Gastroesophageal sphincter (tissue), 4 donors: ENCODE results near the gene SLC4A1AP. TPM values are rescaled to one million over a fixed set of nuclear protein-coding genes. Genes with fewer than 3 reads are reported as not detected.

Source experiments
- ATAC-seq: fragments of 150-250 bp; one replicate; pipeline ENCODE4 v1.9.1; 2016; ENCODE audit warnings: mild to moderate bottlenecking, moderate library complexity
- H3K27ac ChIP-seq, 4 donors: fragments of 200-600 bp; sonication (generic) in 3 of 4; 1 replicate in 3 of 4; 2 replicates in 1 of 4; pipeline ENCODE4 v1.5.1; 2016 to 2019
- H3K27me3 ChIP-seq: fragments of 200-600 bp; sonication (generic); one replicate; pipeline ENCODE4 v1.5.1; 2019
- H3K36me3 ChIP-seq, 2 donors: fragments of 200-600 bp; sonication (generic); one replicate each; pipeline ENCODE4 v1.5.1; 2019; ENCODE audit warnings: control low read depth in 1 of 2
- H3K4me1 ChIP-seq, 3 donors: fragments of 200-600 bp; sonication (generic); 1 replicate in 2 of 3; 2 replicates in 1 of 3; pipeline ENCODE4 v1.5.1; 2016 to 2019; ENCODE audit warnings: control low read depth in 2 of 3
- H3K4me3 ChIP-seq, 2 donors: fragments of 200-600 bp; sonication (generic); one replicate each; pipeline ENCODE4 v1.5.1; 2019; ENCODE audit warnings: mild to moderate bottlenecking in 1 of 2, moderate library complexity in 1 of 2
- H3K9me3 ChIP-seq, 3 donors: fragments of 200-600 bp; sonication (generic); one replicate each; pipeline ENCODE4 v1.5.1; 2017 to 2019; ENCODE audit warnings: control low read depth in 2 of 3
- EP300 ChIP-seq: sonication (generic); formaldehyde crosslinking; IDR thresholded peaks from one replicate; pipeline ENCODE4 v1.6.1; 2017; ENCODE audit warnings: antibody characterized with exemption, mild to moderate bottlenecking
- POLR2A ChIP-seq, 2 donors: fragments of 450-650 bp; IDR thresholded peaks; one replicate each; pipeline ENCODE4 v1.6.1; 2017; ENCODE audit warnings: antibody characterized with exemption in 2 of 2, mild to moderate bottlenecking in 2 of 2, moderate library complexity in 1 of 2
- POLR2AphosphoS5 ChIP-seq: sonication (generic); formaldehyde crosslinking; IDR thresholded peaks from one replicate; pipeline ENCODE4 v1.6.1; 2017; ENCODE audit warnings: antibody characterized with exemption
- WGBS, 2 donors: methylation state at CpG; one replicate each; pipeline ENCODE4 v1.1.5; 2018; ENCODE audit warnings: low coverage in 1 of 2; 5-methylcytosine and 5-hydroxymethylcytosine counted together
- total RNA-seq, 4 donors: library from RNA; depleted of rRNA; stranded (reverse); fragments of >200 nt; gene quantifications; one replicate each; pipeline ENCODE4 v1.1.0, GENCODE V29; 2016
- TF ChIP-seq, protein P1 (sequence below), 4 experiments: fragments of 200-600 bp in 2 of 4; fragments of 450-650 bp in 2 of 4; sonication (generic) in 1 of 4; IDR thresholded peaks; one replicate each; pipeline ENCODE4 v1.5.1; 2017 to 2019; ENCODE audit warnings: antibody characterized with exemption in 4 of 4, mild to moderate bottlenecking in 2 of 4, moderate library complexity in 2 of 4

Gene SLC4A1AP
- total RNA-seq, 4 donors from 2014 or later, result 18.1 to 23.5 (median 21.4) TPM

DNA sequence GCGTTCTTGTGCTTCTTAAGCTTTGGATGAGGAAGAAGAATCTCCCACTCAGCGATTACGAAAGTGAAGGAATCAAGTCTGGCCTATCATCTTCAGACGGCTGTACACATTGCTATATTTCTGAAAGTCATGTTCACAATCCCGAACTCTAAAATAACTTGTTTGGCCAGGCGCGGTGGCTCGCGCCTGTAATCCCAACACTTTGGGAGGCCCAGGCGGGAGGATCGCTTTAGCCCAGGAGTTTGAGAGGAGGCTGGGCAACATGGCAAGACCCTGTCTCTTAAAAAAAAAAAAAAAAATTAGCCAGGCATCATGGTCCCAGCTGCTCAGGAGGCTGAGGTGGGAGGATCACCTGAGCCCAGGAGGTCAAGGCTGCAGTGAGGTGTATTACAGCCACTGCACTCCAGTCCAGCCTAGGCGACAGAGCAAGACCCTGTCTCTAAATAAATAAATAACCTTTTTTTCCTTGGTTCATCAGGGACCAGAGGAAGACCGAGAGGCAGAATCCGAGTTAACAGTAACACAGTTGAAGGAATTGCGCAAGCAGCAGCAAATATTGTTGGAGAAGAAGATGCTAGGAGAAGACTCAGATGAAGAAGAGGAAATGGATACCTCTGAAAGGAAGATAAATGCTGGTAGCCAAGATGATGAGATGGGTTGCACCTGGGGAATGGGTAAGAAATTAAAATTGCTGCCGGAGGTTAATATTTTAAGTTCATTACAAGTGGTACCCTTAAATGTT is 1.1 kb downstream of the SLC4A1AP start:
- peaks cover 6 to 56% of the 10 kb centered on the region in 2 donors for H3K36me3 ChIP-seq
- H3K4me1 ChIP-seq, result peaks cover 4 to 44% (median 11%) of the 10 kb centered on the region in 3 donors
- ATAC-seq, result no peak
- TF ChIP-seq EP300 (no peak), POLR2AphosphoS5 (no peak), POLR2A (IDR thresholded peaks at IDR 0.05) (no peak)
- TF ChIP-seq, protein P1, sequence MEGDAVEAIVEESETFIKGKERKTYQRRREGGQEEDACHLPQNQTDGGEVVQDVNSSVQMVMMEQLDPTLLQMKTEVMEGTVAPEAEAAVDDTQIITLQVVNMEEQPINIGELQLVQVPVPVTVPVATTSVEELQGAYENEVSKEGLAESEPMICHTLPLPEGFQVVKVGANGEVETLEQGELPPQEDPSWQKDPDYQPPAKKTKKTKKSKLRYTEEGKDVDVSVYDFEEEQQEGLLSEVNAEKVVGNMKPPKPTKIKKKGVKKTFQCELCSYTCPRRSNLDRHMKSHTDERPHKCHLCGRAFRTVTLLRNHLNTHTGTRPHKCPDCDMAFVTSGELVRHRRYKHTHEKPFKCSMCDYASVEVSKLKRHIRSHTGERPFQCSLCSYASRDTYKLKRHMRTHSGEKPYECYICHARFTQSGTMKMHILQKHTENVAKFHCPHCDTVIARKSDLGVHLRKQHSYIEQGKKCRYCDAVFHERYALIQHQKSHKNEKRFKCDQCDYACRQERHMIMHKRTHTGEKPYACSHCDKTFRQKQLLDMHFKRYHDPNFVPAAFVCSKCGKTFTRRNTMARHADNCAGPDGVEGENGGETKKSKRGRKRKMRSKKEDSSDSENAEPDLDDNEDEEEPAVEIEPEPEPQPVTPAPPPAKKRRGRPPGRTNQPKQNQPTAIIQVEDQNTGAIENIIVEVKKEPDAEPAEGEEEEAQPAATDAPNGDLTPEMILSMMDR (IDR thresholded peaks at IDR 0.05), result no peak
- H3K27ac ChIP-seq, result peak overlapping the region in 1 of 4 donors; percentile 83
- no peaks in the 10 kb centered on the region for H3K9me3 ChIP-seq
- H3K4me3 ChIP-seq, result peak overlapping the region; percentile 88 to 91
- H3K27me3 ChIP-seq, result no peaks in the 10 kb centered on the region
- WGBS, 2 donors, result 67 to 93% methylated on average over 3 to 5 of the region's 16 CpGs

DNA sequence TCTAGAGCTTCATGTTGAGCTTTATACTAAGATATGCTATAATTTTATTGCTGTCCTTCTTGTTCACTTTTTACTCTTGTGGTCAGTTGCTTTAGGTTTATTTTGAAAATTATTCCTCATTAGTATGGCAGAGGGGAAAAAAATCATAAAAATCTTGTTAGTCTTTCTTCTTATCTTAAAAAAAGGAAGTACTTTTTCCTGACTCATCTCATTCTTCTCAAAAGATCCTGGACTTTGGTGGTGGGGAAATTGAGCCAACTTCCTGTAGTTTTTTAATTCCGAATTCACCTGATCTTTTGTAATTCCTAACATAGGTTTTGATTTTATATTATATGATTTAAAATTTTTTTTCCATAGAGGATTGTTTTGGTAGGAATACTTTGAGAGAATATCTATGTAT is 3.8 kb downstream of the SLC4A1AP start:
- H3K36me3 ChIP-seq, result peaks cover 6 to 59% of the 10 kb centered on the region in 2 donors
- no peak for ATAC-seq
- H3K4me1 ChIP-seq, result peaks cover 3 to 35% (median 10%) of the 10 kb centered on the region in 3 donors
- H3K27me3 ChIP-seq, result no peaks in the 10 kb centered on the region
- 56 to 74% methylated on average over 1 of the region's 1 CpG for WGBS, 2 donors
- TF ChIP-seq POLR2AphosphoS5 (no peak), POLR2A (IDR thresholded peaks at IDR 0.05) (no peak), EP300 (no peak)
- TF ChIP-seq, protein P1 (IDR thresholded peaks at IDR 0.05), result no peak
- no peak overlapping the region for H3K27ac ChIP-seq
- no peak overlapping the region for H3K4me3 ChIP-seq
- H3K9me3 ChIP-seq, result no peaks in the 10 kb centered on the region

DNA sequence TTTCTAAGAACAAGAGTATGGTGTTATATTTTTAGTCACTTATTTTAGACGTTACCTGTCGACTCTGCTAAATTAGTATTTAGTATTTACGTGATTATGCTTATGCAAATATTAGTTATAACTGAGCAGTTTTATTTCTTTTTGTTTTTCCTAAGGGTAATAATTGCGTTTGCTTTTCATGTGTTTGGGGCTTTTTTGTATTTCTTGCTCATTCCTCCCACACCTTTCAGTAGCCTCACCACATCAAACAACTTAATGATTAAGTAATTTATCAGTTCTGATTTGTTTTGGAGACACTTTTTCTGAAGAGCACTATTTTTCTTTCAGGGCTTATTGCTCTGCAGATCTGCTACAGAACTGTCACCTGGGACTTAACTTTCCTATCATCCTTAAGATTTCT is 7.5 kb downstream of the SLC4A1AP start:
- Histone ChIP-seq H3K4me3 (no peak overlapping the region), H3K27me3 (no peaks in the 10 kb centered on the region), H3K9me3 (no peaks in the 10 kb centered on the region), H3K4me1 (peaks cover 0 to 8% (median 0%) of the 10 kb centered on the region in 3 donors), H3K36me3 (peaks cover 12 to 95% of the 10 kb centered on the region in 2 donors), H3K27ac (no peak overlapping the region)
- 71 to 77% methylated on average over 1 to 4 of the region's 4 CpGs for WGBS, 2 donors
- TF ChIP-seq POLR2AphosphoS5, result no peak
- no peak for TF ChIP-seq POLR2A (IDR thresholded peaks at IDR 0.05)
- TF ChIP-seq EP300, result no peak
- TF ChIP-seq, protein P1 (IDR thresholded peaks at IDR 0.05), result no peak
- ATAC-seq, result no peak

DNA sequence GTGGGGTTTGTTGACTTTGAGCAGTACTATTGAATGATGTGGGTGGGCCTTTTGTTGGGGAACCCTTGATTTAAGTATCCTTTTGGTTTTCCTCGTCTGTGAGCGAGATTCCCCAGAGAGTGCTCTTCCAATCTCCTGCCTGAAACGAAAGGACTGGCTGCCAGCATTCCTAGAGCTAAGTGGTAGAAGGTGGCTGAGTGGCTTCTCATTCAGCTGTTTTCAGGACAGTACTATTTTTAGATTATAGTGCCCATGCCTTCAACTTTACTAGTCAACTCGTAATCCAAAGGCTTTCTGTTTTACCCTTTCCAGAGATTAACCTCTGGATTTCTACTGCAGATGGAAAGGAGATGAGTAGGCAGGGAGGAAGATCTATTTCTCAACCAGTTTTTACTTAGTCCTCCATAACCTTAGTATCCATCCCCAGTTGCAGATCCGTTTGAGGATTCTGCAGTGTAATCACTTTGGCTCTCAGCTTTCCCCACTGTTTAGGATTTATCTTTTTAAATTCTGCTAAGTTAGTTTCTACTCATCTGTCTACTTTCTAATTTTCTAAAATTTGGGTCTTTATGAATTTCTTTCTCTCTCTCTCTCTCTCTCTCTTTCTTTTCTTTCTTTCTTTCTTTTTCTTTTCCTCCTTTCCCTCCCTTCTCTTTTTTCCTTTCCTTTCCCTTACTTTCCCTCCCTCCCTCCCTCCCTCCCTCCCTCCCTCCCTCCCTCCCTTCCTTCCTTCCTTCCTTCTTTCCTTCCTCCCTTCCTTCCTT is 9.2 kb downstream of the SLC4A1AP start:
- ATAC-seq, result no peak
- Histone ChIP-seq H3K27ac (no peak overlapping the region), H3K4me3 (no peak overlapping the region), H3K27me3 (no peaks in the 10 kb centered on the region), H3K9me3 (no peaks in the 10 kb centered on the region), H3K36me3 (peaks cover 15 to 96% of the 10 kb centered on the region in 2 donors), H3K4me1 (no peaks in the 10 kb centered on the region)
- no peak for TF ChIP-seq POLR2A (IDR thresholded peaks at IDR 0.05)
- TF ChIP-seq EP300, result no peak
- TF ChIP-seq, protein P1 (IDR thresholded peaks at IDR 0.05), result no peak
- TF ChIP-seq POLR2AphosphoS5, result no peak
- WGBS, 2 donors, result 68 to 85% methylated on average over 4 to 5 of the region's 5 CpGs
